Muscle layer of colon (tissue), 2 donors: ENCODE measurements around the gene SPRED2.

Source experiments
- H3K27ac ChIP-seq: one replicate; pipeline ENCODE4 v1.7.0; 2013; ENCODE audit warnings: low read depth, mild to moderate bottlenecking, low read length, moderate library complexity
- H3K27me3 ChIP-seq, 2 donors: one replicate each; pipeline ENCODE4 v1.7.0; 2013; ENCODE audit warnings: low read length in 2 of 2, mild to moderate bottlenecking in 2 of 2; ENCODE audit not compliant: insufficient read depth in 2 of 2, control insufficient read depth in 1 of 2
- H3K36me3 ChIP-seq: one replicate; pipeline ENCODE4 v1.7.0; 2013; ENCODE audit warnings: mild to moderate bottlenecking, low read length; ENCODE audit not compliant: insufficient read depth
- H3K4me1 ChIP-seq: one replicate; pipeline ENCODE4 v1.7.0; 2013; ENCODE audit warnings: mild to moderate bottlenecking, low read length; ENCODE audit not compliant: insufficient read depth
- H3K4me3 ChIP-seq, 2 donors: one replicate each; pipeline ENCODE4 v1.7.0; 2013; ENCODE audit warnings: low read length in 2 of 2, low read depth in 1 of 2, mild to moderate bottlenecking in 1 of 2, moderate library complexity in 1 of 2
- H3K9ac ChIP-seq: one replicate; pipeline ENCODE4 v1.7.0; 2013; ENCODE audit warnings: low read length
- H3K9me3 ChIP-seq: one replicate; pipeline ENCODE4 v1.7.0; 2013; ENCODE audit warnings: mild to moderate bottlenecking, low read length
- donor health status: abdominal sarcoma.
- donor health status: Adenocarcinoma of cecum.

SPRED2 gene

DNA sequence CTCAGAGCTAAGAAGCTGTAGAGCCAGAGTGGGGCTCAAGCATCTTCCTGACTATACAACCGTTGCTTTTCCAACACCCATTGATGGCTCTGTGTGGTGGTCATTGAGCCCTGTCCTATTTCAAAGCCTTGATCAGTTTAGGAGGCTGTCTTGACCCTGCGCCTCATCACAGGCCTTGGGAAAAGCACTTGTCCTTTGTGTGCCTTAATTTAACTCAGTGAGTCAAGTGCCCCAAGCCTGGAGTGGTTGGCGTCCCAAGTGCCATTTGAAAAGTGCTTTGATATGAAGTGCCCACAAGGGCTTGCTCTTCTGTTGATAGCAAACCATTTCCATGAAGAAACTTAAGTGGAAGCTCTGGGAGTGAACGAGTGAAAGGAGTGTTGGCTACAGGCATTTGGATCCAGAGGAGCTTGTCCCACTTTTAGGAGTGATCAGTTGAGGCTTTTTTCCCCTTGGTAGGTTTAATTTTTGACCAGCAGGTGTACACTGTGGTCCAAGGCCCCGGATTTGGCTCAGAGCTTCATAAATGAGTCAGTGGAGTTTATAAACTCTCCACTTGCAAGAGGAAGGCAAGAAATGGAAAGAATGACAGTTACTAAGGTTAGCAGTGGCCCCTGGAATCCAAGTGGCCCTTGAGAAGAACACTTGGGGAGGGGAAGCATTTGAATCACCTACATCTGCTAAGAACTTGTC lies 154.5 kb downstream of the SPRED2 start:
- no peaks in the 10 kb centered on the region for H3K4me1 ChIP-seq

DNA sequence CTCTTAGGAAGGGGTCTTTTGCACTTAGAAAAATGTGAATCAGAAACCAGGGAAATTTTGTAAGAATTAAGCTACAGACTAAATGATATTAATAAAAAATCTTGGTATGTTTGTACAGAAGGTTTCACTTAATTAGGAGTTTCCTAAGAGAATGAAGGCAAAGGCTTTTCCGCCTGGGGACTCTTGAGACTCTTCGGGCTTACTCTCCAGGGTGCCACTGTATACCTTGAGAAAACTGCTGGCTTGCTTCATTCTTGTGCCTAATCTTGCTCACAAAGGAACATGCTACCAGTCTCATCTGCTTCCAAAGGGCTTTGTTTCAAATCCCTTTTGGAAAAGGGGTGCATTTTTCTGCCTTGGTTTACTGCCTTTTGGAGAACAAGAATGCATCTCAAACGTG lies 155.3 kb downstream of the SPRED2 start:
- H3K9ac ChIP-seq = no peak overlapping the region
- H3K9me3 ChIP-seq = no peaks in the 10 kb centered on the region
- no peaks in the 10 kb centered on the region for H3K4me1 ChIP-seq
- H3K4me3 ChIP-seq = no peak overlapping the region
- no peaks in the 10 kb centered on the region for H3K27me3 ChIP-seq
- no peak overlapping the region for H3K27ac ChIP-seq
- H3K36me3 ChIP-seq = no peaks in the 10 kb centered on the region

More for the DNA sequence above, 154.5 kb downstream of the SPRED2 start:
- H3K4me3 ChIP-seq = no peak overlapping the region
- H3K27me3 ChIP-seq = no peaks in the 10 kb centered on the region
- no peak overlapping the region for H3K27ac ChIP-seq
- no peaks in the 10 kb centered on the region for H3K36me3 ChIP-seq
- no peaks in the 10 kb centered on the region for H3K9me3 ChIP-seq
- no peak overlapping the region for H3K9ac ChIP-seq

DNA sequence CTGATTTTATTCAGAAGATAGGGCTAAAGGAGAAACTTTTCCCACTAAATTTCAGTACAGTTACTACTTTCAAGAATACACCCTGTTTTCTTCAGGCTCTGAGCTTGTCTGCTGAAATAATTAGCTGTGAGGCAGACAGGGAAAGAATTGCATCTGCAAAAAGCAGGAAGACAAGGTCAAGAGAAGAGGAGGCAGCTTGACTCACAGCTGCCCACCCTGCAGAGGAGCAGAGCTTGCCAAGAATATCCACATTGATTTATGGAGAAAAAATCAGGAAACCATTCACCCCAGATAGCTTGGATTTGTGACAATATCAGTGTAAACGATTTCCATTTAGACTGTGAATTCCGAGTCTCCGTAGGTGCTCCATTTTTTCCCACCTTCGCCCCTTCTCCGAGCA lies 155.8 kb downstream of the SPRED2 start:
- H3K9me3 ChIP-seq = no peaks in the 10 kb centered on the region
- no peaks in the 10 kb centered on the region for H3K36me3 ChIP-seq
- H3K27ac ChIP-seq = no peak overlapping the region
- no peaks in the 10 kb centered on the region for H3K27me3 ChIP-seq
- H3K4me1 ChIP-seq = no peaks in the 10 kb centered on the region
- H3K9ac ChIP-seq = no peak overlapping the region
- no peak overlapping the region for H3K4me3 ChIP-seq

- Histone ChIP-seq H3K9me3 (no peaks in the 10 kb centered on the region), H3K27me3 (no peaks in the 10 kb centered on the region), H3K4me3 (no peak overlapping the region), H3K4me1 (no peaks in the 10 kb centered on the region), H3K9ac (no peak overlapping the region), H3K27ac (no peak overlapping the region), H3K36me3 (no peaks in the 10 kb centered on the region)
Measured at GRCh38 chr2:65275141-65275915, 157.1 kb downstream of the SPRED2 start.

DNA sequence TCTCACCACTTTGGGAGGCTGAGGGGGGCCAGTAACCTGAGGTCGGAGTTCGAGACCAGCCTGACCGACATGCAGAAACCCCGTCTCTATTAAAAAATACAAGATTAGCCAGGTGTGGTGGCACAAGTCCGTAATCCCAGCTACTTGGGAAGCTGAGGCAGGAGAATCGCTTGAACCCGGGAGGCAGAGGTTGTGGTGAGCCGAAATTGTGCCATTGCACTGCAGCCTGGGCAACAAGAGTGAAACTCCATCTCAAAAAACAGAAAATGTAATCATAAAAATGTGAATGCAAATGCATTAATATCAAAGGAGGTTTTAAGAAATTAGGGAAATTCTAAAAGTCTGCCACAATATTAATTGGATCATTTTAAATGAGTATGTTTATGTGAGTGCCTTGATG lies 159.1 kb downstream of the SPRED2 start:
- no peaks in the 10 kb centered on the region for H3K27me3 ChIP-seq
- no peaks in the 10 kb centered on the region for H3K9me3 ChIP-seq
- no peak overlapping the region for H3K4me3 ChIP-seq
- H3K27ac ChIP-seq = no peak overlapping the region
- H3K4me1 ChIP-seq = no peaks in the 10 kb centered on the region
- peaks cover 6% of the 10 kb centered on the region for H3K36me3 ChIP-seq
- H3K9ac ChIP-seq = no peak overlapping the region

GRCh38 chr2:65268957-65269356 lies 163.4 kb downstream of the SPRED2 start:
- no peak overlapping the region for H3K27ac ChIP-seq
- no peak overlapping the region for H3K9ac ChIP-seq
- no peaks in the 10 kb centered on the region for H3K9me3 ChIP-seq
- H3K27me3 ChIP-seq = no peaks in the 10 kb centered on the region
- peaks cover 21% of the 10 kb centered on the region for H3K36me3 ChIP-seq
- no peak overlapping the region for H3K4me3 ChIP-seq
- H3K4me1 ChIP-seq = no peaks in the 10 kb centered on the region

DNA sequence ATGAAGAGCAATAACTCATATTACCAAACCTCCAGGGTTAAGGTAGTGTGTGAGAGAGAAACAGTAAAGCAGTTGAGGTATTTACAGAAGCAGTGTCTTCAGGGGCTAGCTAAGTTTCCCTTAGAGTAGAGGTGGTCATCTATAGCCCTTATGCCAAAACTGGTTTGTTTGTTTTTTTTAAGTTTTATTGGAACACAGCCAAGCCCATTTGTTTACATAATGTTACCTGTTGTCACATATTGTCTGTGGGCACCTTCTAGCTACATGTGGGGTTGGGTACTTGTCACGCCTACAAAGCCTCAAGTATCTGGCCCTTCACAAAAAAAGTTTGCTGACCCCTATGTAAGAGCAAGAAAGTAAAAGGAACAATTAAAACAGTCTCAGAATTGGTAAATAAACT lies 165.4 kb downstream of the SPRED2 start:
- H3K9ac ChIP-seq = no peak overlapping the region
- no peak overlapping the region for H3K27ac ChIP-seq
- no peaks in the 10 kb centered on the region for H3K9me3 ChIP-seq
- H3K4me1 ChIP-seq = no peaks in the 10 kb centered on the region
- peaks cover 22% of the 10 kb centered on the region for H3K36me3 ChIP-seq
- H3K27me3 ChIP-seq = no peaks in the 10 kb centered on the region
- H3K4me3 ChIP-seq = no peak overlapping the region

DNA sequence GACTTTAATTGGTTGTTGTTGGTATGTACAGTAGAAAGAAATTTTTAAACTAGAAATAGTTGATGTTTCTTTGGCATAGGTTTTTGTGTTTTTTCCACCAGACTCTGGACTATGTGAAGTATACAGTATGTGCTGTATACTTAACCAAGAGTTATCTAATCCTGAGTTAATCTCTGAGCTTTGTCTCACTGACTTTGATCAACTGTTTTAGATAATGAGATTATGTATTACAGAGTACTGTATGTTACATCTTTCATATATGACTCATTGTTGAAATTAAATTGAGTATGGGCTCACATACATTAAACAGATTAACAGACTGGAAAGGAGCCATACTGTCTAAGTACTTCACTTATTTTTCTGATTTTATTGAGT lies 166.7 kb downstream of the SPRED2 start:
- H3K4me3 ChIP-seq = no peak overlapping the region
- H3K4me1 ChIP-seq = no peaks in the 10 kb centered on the region
- no peak overlapping the region for H3K27ac ChIP-seq
- H3K9me3 ChIP-seq = no peaks in the 10 kb centered on the region
- no peak overlapping the region for H3K9ac ChIP-seq
- H3K36me3 ChIP-seq = peaks cover 22% of the 10 kb centered on the region
- no peaks in the 10 kb centered on the region for H3K27me3 ChIP-seq

DNA sequence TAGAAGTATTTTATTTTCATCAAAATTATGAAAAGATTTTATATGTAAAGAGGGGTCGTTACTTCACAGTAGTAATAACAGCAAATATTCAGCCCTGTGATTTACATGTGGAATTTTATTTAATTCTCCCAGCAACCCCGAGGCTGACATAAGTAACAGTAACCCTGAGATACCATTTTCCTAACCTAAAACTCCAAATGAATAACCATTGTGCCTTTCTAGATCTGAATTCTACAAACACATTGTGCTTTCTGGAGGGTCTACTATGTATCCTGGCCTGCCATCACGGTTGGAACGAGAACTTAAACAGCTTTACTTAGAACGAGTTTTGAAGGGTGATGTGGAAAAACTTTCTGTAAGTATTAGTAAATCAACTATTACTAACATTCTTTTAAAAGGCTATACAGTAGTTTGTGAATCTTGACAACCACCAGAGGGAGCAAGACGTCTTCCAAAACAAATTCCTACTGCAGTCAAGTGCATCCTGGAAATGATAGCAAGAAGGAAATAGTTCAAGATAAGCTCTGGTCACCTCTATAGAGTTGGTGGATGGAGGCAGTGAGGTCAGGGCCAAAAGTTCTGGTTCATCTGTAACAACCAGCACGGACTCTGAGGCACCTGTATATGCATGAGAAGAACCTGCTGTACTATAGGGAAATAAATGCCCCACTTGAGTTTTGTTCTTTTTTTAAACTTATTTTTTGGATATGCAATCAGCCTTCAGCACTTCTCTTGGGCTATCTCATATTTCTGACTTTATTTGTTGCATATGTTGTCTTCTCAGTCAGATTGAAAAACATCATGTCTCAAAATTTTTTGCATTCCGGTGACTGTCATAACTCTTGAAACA lies 167.4 kb downstream of the SPRED2 start:
- no peak overlapping the region for H3K4me3 ChIP-seq
- no peaks in the 10 kb centered on the region for H3K4me1 ChIP-seq
- no peak overlapping the region for H3K27ac ChIP-seq
- peaks cover 22% of the 10 kb centered on the region for H3K36me3 ChIP-seq
- H3K27me3 ChIP-seq = no peaks in the 10 kb centered on the region
- H3K9ac ChIP-seq = no peak overlapping the region
- no peaks in the 10 kb centered on the region for H3K9me3 ChIP-seq

DNA sequence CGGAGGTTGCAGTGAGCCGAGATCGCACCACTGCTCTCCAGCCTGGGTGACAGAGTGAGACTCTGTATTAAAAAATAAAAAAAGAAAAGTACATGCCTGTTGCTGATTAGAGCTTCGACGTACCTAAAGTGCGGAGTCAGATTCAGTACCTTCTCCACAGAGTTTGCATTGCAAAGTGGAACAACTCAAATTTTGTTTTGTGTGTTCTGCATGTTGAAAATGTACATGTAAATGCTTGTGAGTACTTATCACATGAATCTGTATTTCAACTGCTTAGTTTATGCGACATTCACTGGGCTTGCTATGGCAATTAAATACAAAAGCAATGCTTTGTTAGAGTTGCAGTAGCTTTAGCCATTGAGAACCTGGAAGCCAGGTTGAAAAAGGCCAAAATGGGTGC lies 168.4 kb downstream of the SPRED2 start:
- no peak overlapping the region for H3K9ac ChIP-seq
- H3K9me3 ChIP-seq = no peaks in the 10 kb centered on the region
- no peaks in the 10 kb centered on the region for H3K27me3 ChIP-seq
- no peak overlapping the region for H3K27ac ChIP-seq
- no peaks in the 10 kb centered on the region for H3K4me1 ChIP-seq
- peaks cover 22% of the 10 kb centered on the region for H3K36me3 ChIP-seq
- no peak overlapping the region for H3K4me3 ChIP-seq

DNA sequence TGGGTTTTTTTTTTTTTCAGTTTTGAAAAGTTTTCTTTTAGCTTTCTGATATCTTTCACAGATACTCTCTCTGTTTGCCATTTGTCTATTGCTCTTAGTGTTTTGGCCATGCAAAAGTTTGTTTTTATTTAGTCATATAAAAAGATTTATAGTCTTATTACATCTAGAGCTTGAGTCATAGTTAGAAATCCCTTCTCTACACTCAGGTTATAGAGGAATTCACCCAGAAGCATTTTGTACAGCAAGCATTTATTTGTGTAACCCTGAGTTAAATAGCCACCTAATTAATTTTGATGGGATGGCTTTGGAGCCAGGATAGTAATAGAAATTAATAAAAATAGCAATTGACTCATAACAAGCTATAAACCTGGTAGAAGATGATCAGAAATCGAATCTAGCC lies 169.1 kb downstream of the SPRED2 start:
- no peaks in the 10 kb centered on the region for H3K27me3 ChIP-seq
- no peak overlapping the region for H3K9ac ChIP-seq
- H3K9me3 ChIP-seq = no peaks in the 10 kb centered on the region
- H3K4me1 ChIP-seq = no peaks in the 10 kb centered on the region
- H3K4me3 ChIP-seq = no peak overlapping the region
- no peak overlapping the region for H3K27ac ChIP-seq
- H3K36me3 ChIP-seq = peaks cover 16% of the 10 kb centered on the region
